Upper lobe of right lung (tissue), 1 donor: Measurements from ENCODE around the gene SNAPC2. TPM values are rescaled to one million over a fixed set of nuclear protein-coding genes. Genes with fewer than 3 reads are reported as not detected.

Source experiments
- ATAC-seq: fragments of 200-7000 bp; cut with Tn5 transposase; one replicate; pipeline ENCODE4 v1.9.1; 2020; ENCODE audit warnings: mild to moderate bottlenecking, moderate library complexity
- DNase-seq: peaks from one replicate; pipeline ENCODE4 v3.0.0-alpha.2; 2020
- H3K27ac ChIP-seq: fragments of 200-600 bp; one replicate; pipeline ENCODE4 v1.8.0; 2022
- H3K27me3 ChIP-seq: fragments of 200-600 bp; one replicate; pipeline ENCODE4 v1.8.0; 2022; ENCODE audit warnings: mild to moderate bottlenecking
- H3K36me3 ChIP-seq: fragments of 200-600 bp; one replicate; pipeline ENCODE4 v1.8.0; 2022
- H3K4me1 ChIP-seq: fragments of 200-600 bp; one replicate; pipeline ENCODE4 v1.8.0; 2022
- H3K4me3 ChIP-seq: fragments of 200-600 bp; one replicate; pipeline ENCODE4 v1.8.0; 2022; ENCODE audit warnings: mild to moderate bottlenecking
- H3K9me3 ChIP-seq: fragments of 200-600 bp; one replicate; pipeline ENCODE4 v1.8.0; 2022
- intact Hi-C: fragments of 100-400 bp; cut with DNase I; formaldehyde crosslinking; loops from one replicate; pipeline ENCODE4 v1.11.0; 2022
- total RNA-seq: library from RNA; stranded (reverse); fragmentation: NEBNext Ultra II Directional; extraction: Animal tissue kit (Norgen Biotek cat#: 25700); gene quantifications from one replicate; pipeline ENCODE4 v1.2.1, GENCODE V29; 2021
- TF ChIP-seq, protein P1 (sequence below): fragments of 200-600 bp; IDR thresholded peaks from one replicate; pipeline ENCODE4 v1.8.0; 2022; ENCODE audit warnings: antibody characterized with exemption
- donor health status: DM: no; HTN: yes; CAD: no; lungs with severe emphysema.

The SNAPC2 gene
- total RNA-seq, 1 donor from 2014 or later: 28.9 TPM

DNA sequence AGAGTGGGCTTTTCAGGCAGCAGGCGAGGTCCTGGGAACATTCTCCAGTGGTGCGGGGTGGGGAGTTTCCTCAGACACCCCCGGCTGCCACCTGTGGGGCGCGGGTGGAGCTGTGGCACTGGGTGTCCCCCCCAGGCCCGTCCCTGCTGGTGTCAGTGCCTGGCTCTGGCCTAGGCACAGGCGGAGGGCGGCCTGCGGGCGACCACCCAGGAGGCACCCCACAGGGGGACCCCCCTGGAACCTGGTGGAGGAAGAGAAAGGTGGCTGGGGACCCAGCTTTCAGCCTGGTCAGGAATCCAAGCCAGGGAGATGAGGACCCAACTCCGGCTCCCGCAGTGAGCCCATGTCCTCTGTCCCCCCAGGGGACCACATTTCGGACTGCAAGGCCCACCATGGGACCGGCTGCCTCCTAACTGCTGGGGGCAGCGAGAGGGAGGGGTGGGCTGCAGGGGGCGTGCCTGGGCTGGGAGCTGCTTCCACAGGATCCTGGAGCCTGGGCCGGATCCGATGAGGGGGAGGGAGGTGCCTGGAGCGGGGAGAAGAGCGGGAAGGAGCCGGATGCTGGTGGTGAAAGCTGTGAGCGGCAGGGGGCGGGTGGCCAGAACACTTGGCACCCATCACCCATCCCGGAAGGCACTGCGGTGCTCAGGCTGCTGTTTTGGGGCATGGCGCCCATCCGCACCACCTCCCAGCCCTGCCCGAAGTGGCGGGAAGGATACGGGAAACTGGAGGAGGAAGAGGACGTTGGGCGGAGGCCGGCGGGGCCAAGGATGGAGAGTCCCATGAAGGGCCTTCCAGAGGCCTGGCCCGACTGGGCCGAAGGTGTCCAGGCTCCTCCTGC is 11.3 kb downstream of the SNAPC2 start:
- Histone ChIP-seq H3K4me3 (no peak overlapping the region), H3K27me3 (no peaks in the 10 kb centered on the region), H3K36me3 (peaks cover 63% of the 10 kb centered on the region), H3K27ac (peak overlapping the region; percentile 51), H3K9me3 (no peaks in the 10 kb centered on the region), H3K4me1 (peaks cover 4% of the 10 kb centered on the region)
- intact Hi-C loops: no loop called here
- ATAC-seq (no peak), DNase-seq (no peak)
- TF ChIP-seq, protein P1, sequence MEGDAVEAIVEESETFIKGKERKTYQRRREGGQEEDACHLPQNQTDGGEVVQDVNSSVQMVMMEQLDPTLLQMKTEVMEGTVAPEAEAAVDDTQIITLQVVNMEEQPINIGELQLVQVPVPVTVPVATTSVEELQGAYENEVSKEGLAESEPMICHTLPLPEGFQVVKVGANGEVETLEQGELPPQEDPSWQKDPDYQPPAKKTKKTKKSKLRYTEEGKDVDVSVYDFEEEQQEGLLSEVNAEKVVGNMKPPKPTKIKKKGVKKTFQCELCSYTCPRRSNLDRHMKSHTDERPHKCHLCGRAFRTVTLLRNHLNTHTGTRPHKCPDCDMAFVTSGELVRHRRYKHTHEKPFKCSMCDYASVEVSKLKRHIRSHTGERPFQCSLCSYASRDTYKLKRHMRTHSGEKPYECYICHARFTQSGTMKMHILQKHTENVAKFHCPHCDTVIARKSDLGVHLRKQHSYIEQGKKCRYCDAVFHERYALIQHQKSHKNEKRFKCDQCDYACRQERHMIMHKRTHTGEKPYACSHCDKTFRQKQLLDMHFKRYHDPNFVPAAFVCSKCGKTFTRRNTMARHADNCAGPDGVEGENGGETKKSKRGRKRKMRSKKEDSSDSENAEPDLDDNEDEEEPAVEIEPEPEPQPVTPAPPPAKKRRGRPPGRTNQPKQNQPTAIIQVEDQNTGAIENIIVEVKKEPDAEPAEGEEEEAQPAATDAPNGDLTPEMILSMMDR: no peak

DNA sequence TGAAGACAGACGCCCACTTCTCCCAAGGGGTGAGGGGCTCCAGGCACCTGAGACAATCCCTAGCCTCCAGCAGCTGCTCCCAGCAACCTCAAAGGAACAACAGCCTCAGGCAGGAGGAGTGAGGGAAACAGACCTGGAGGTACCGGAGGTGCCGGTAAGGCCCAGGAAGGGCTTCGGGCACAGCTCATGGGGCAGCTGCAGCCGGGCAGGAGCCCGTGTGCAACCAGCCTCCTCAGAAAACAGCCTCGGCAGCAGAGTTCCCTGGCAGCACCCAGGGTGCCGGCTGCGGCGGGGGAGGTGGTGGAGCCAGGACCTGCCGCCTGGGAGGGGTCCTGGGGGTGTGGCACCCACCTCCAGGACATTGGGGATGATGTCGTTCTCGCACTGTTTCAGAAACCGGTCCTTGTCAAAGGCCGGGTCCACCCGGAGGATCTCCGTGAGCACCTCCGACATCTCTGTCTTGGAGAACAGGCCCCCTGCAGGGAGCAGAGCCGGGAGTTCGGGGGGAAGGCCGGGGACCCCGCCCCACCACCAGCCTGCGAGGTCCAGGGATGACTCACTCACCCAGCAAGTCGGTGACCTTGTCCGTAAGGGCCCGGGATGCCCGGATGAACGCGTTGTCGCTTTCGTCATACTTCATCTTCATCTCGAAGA is 12.3 kb downstream of the SNAPC2 start:
- DNase-seq (no peak), ATAC-seq (no peak)
- no peak overlapping the region for H3K4me3 ChIP-seq
- no peaks in the 10 kb centered on the region for H3K9me3 ChIP-seq
- H3K27ac ChIP-seq: no peak overlapping the region
- TF ChIP-seq, protein P1: no peak
- no peaks in the 10 kb centered on the region for H3K27me3 ChIP-seq
- peaks cover 72% of the 10 kb centered on the region for H3K36me3 ChIP-seq
- H3K4me1 ChIP-seq: no peaks in the 10 kb centered on the region
- intact Hi-C loops: no loop called here

DNA sequence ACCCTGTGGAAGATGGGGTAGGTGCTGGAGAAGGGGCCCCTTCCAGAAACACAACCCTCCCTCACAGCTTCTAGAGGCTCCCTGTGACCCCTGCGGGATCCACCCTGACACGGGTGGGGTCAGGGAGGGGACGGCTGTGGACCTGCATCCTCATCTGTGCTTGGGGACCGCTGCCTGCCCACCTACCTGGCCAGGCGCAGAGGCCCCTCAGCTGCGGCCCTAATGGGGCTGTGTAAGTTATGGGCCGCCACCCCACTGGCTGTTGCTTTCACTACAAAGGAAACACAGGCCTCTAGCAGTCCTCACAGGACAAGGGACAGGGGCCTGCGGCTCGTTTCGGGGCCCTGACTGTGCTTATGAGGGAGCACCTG is 12.8 kb downstream of the SNAPC2 start:
- H3K36me3 ChIP-seq: peaks cover 78% of the 10 kb centered on the region
- DNase-seq: no peak
- TF ChIP-seq, protein P1: no peak
- H3K4me1 ChIP-seq: no peaks in the 10 kb centered on the region
- no peak overlapping the region for H3K27ac ChIP-seq
- intact Hi-C loops: no loop called here
- no peaks in the 10 kb centered on the region for H3K27me3 ChIP-seq
- H3K4me3 ChIP-seq: no peak overlapping the region
- ATAC-seq: no peak
- H3K9me3 ChIP-seq: no peaks in the 10 kb centered on the region

DNA sequence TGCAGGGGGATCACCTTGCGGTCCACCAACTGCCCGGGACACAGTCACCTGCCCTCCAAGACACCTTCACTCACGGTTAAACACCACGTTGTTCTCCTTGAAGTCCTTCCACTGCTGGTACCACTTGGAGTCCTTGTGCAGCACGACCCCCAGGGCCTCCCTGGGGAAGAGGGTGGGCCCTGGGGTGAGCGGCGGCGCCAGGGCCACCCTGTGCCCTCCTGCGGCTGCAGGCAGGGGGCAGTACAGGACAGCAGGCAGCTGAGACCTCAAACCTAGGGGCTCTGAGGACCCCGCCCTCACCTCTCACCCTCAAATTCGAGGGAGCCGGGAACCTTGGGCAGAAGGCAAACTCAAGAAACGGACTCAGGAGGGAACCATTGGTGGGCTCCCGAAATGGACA is 13.3 kb downstream of the SNAPC2 start:
- H3K36me3 ChIP-seq: peaks cover 81% of the 10 kb centered on the region

DNA sequence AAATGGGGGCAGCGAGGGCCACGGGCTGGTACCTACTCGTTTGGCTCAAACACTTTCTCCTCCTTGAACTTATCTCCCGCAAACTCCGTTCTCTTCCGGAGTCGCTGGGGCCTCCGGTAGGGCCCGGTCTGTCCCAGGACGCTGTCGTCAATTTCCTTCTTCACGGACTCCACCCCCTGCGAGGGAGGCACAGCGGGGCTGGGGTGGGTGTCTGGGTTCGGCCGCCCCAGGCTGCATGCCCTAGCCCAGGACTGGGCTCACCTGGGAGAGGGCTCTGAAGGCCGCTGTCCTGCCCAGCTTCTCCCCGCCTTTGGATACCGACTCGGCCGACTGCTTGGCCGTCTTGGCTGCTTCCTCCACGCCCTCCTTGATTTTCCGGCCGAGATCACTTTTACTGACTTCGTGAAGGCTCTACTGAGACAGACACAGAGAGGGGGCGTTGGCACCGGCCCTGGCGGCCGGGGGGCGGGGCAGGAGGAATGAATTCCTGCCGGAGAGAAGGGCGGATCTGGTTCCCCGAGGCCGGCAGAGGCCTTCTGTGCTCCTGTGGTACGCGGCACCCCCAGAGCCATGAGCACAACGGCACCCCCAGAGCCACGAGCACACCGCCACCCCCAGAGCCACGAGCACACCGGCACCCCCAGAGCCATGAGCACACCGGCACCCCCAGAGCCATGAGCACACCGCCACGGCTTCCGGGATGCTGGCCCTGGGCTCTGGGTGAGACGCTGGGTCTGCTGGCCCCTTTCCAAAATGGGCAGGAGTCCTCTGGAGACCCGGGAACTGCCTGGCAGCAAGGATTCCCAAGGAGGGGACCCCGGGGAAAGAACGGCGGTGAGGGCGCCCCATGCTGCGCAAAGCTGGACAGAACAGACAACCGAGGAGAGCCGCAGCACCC is 13.9 kb downstream of the SNAPC2 start:
- H3K27me3 ChIP-seq: no peaks in the 10 kb centered on the region
- ATAC-seq (no peak), DNase-seq (no peak)
- TF ChIP-seq, protein P1: no peak
- no peaks in the 10 kb centered on the region for H3K9me3 ChIP-seq
- H3K4me1 ChIP-seq: no peaks in the 10 kb centered on the region
- peaks cover 88% of the 10 kb centered on the region for H3K36me3 ChIP-seq
- intact Hi-C loops: no loop called here
- no peak overlapping the region for H3K4me3 ChIP-seq
- H3K27ac ChIP-seq: no peak overlapping the region

More for the DNA sequence above, 13.3 kb downstream of the SNAPC2 start:
- Histone ChIP-seq H3K27ac (no peak overlapping the region), H3K9me3 (no peaks in the 10 kb centered on the region), H3K4me3 (no peak overlapping the region), H3K4me1 (no peaks in the 10 kb centered on the region), H3K27me3 (no peaks in the 10 kb centered on the region)
- no peak for DNase-seq
- no peak for ATAC-seq
- TF ChIP-seq, protein P1: peak; percentile 15
- intact Hi-C loops: no loop called here
